Astrocyte (in vitro differentiated cells and primary cell): ENCODE measurements around the gene ANKRD24. TPM values are rescaled to one million over a fixed set of nuclear protein-coding genes. Genes with fewer than 3 reads are reported as not detected.
"Not testable (repeated sequence)": the region's sequence is repeated elsewhere in the genome, so short reads cannot be mapped to it uniquely, and the experiment has no call there.

Source experiments
- DNase-seq: peaks from one replicate; pipeline ENCODE4 v3.0.0-alpha.2; 2010; ENCODE audit warnings: low read depth
- FAIRE-seq: peaks from 2 replicates; lab custom pipeline; 2011; peaks lifted over from hg19 to GRCh38; lab: Jason Lieb, UNC
- H2AFZ ChIP-seq: 2 replicates; pipeline ENCODE4 v1.6.0; 2012; ENCODE audit warnings: low read depth, low read length, inconsistent platforms
- H3K27ac ChIP-seq: 2 replicates; pipeline ENCODE4 v1.5.1; 2011; ENCODE audit warnings: low read depth, low read length, inconsistent platforms
- H3K27me3 ChIP-seq: 2 replicates; pipeline ENCODE4 v1.6.0; 2011; ENCODE audit warnings: low read length, inconsistent platforms; ENCODE audit not compliant: insufficient read depth
- H3K36me3 ChIP-seq: 2 replicates; pipeline ENCODE4 v1.5.1; 2011; ENCODE audit warnings: low read length, inconsistent platforms; ENCODE audit not compliant: insufficient read depth
- H3K4me1 ChIP-seq: 2 replicates; pipeline ENCODE4 v1.5.1; 2011; ENCODE audit warnings: low read length, inconsistent platforms; ENCODE audit not compliant: insufficient read depth
- H3K4me2 ChIP-seq: 2 replicates; pipeline ENCODE4 v1.6.0; 2012; ENCODE audit warnings: low read length, inconsistent platforms
- H3K4me3 ChIP-seq: 2 replicates; pipeline ENCODE4 v1.5.1; 2011; ENCODE audit warnings: low read depth, mild to moderate bottlenecking, low read length, inconsistent platforms; ENCODE audit not compliant: insufficient read depth
- H3K79me2 ChIP-seq: 2 replicates; pipeline ENCODE4 v1.6.0; 2012; ENCODE audit warnings: mild to moderate bottlenecking, low read length, inconsistent platforms; ENCODE audit not compliant: insufficient read depth
- H3K9ac ChIP-seq: 2 replicates; pipeline ENCODE4 v1.6.0; 2012; ENCODE audit warnings: mild to moderate bottlenecking, low read length, inconsistent platforms
- H3K9me3 ChIP-seq: 2 replicates; pipeline ENCODE4 v1.5.1; 2012; ENCODE audit warnings: low read depth, mild to moderate bottlenecking, low read length, inconsistent platforms; ENCODE audit not compliant: insufficient read depth
- H4K20me1 ChIP-seq: 2 replicates; pipeline ENCODE4 v1.6.0; 2012; ENCODE audit warnings: low read length, inconsistent platforms; ENCODE audit not compliant: insufficient read depth
- H3K27ac Mint-ChIP-seq: one replicate; pipeline ENCODE4 v1.8.0; 2021; ENCODE audit warnings: mild to moderate bottlenecking, mixed read lengths; ENCODE audit not compliant: unreplicated experiment
- H3K27me3 Mint-ChIP-seq: one replicate; pipeline ENCODE4 v1.8.0; 2021; ENCODE audit warnings: low read depth, mixed read lengths; ENCODE audit not compliant: unreplicated experiment
- H3K36me3 Mint-ChIP-seq: one replicate; pipeline ENCODE4 v1.8.0; 2021; ENCODE audit warnings: low read depth, mixed read lengths; ENCODE audit not compliant: unreplicated experiment
- H3K4me1 Mint-ChIP-seq: one replicate; pipeline ENCODE4 v1.8.0; 2021; ENCODE audit warnings: low read depth, mixed read lengths; ENCODE audit not compliant: unreplicated experiment
- H3K4me3 Mint-ChIP-seq: one replicate; pipeline ENCODE4 v1.8.0; 2021; ENCODE audit warnings: mild to moderate bottlenecking, moderate library complexity, mixed read lengths; ENCODE audit not compliant: unreplicated experiment
- H3K9me3 Mint-ChIP-seq: one replicate; pipeline ENCODE4 v1.8.0; 2021; ENCODE audit warnings: mild to moderate bottlenecking, mixed read lengths; ENCODE audit not compliant: unreplicated experiment
- CTCF ChIP-seq: IDR thresholded peaks from 2 replicates; pipeline ENCODE4 v1.5.1; 2011; ENCODE audit warnings: low read depth, mild to moderate bottlenecking, inconsistent platforms, low read length, moderate library complexity; ENCODE audit not compliant: insufficient read depth
- EZH2 ChIP-seq: IDR thresholded peaks from 2 replicates; pipeline ENCODE4 v1.6.1; 2012; ENCODE audit warnings: mild to moderate bottlenecking, low read length, inconsistent platforms; ENCODE audit not compliant: insufficient read depth
- total RNA-seq: library from RNA; stranded (reverse); gene quantifications from 2 replicates; pipeline ENCODE4 v1.2.1, GENCODE V29; 2021

ANKRD24 gene
- total RNA-seq, 1 donor from 2014 or later, result 0.73 TPM

- no peak overlapping the region for H3K4me2 ChIP-seq
- no peaks in the 10 kb centered on the region for H3K27me3 ChIP-seq
- H4K20me1 ChIP-seq, result peaks cover 6% of the 10 kb centered on the region
- no peaks in the 10 kb centered on the region for H3K4me1 ChIP-seq
- Mint-ChIP-seq H3K27me3 (no peaks in the 10 kb centered on the region), H3K36me3 (peaks cover 12% of the 10 kb centered on the region), H3K9me3 (peaks cover 2% of the 10 kb centered on the region), H3K27ac (no peak overlapping the region), H3K4me3 (no peak overlapping the region), H3K4me1 (no peaks in the 10 kb centered on the region)
- H3K9me3 ChIP-seq, result no peaks in the 10 kb centered on the region
- FAIRE-seq, result no peak
- DNase-seq, result no peak
- no peak overlapping the region for H3K27ac ChIP-seq
- H3K4me3 ChIP-seq, result no peak overlapping the region
- no peak overlapping the region for H3K9ac ChIP-seq
- no peaks in the 10 kb centered on the region for H3K79me2 ChIP-seq
- TF ChIP-seq CTCF (no peak), EZH2 (no peak)
- no peak overlapping the region for H2AFZ ChIP-seq
- peaks cover 3% of the 10 kb centered on the region for H3K36me3 ChIP-seq
Observed at GRCh38 chr19:4267901-4268815, 85.7 kb downstream of the ANKRD24 start.

GRCh38 chr19:4268816-4269430 is 86.4 kb downstream of the ANKRD24 start:
- no peaks in the 10 kb centered on the region for H3K4me1 ChIP-seq
- H3K79me2 ChIP-seq, result no peaks in the 10 kb centered on the region
- no peak overlapping the region for H3K4me2 ChIP-seq
- no peak overlapping the region for H2AFZ ChIP-seq
- no peak for TF ChIP-seq CTCF
- TF ChIP-seq EZH2, result no peak
- no peak for DNase-seq
- H3K4me3 ChIP-seq, result no peak overlapping the region
- Mint-ChIP-seq H3K9me3 (peaks cover 2% of the 10 kb centered on the region), H3K4me3 (no peak overlapping the region), H3K36me3 (peaks cover 12% of the 10 kb centered on the region), H3K27me3 (no peaks in the 10 kb centered on the region), H3K27ac (no peak overlapping the region), H3K4me1 (no peaks in the 10 kb centered on the region)
- no peak overlapping the region for H3K27ac ChIP-seq
- H4K20me1 ChIP-seq, result peaks cover 6% of the 10 kb centered on the region
- no peaks in the 10 kb centered on the region for H3K27me3 ChIP-seq
- H3K36me3 ChIP-seq, result peaks cover 3% of the 10 kb centered on the region
- H3K9ac ChIP-seq, result no peak overlapping the region
- H3K9me3 ChIP-seq, result no peaks in the 10 kb centered on the region
- no peak for FAIRE-seq

- Histone ChIP-seq H3K4me1 (no peaks in the 10 kb centered on the region), H3K27me3 (peaks cover 2% of the 10 kb centered on the region), H3K4me3 (no peak overlapping the region), H3K9ac (no peak overlapping the region), H3K4me2 (no peak overlapping the region), H3K36me3 (no peaks in the 10 kb centered on the region), H2AFZ (no peak overlapping the region), H4K20me1 (no peaks in the 10 kb centered on the region), H3K9me3 (no peaks in the 10 kb centered on the region), H3K27ac (no peak overlapping the region), H3K79me2 (no peaks in the 10 kb centered on the region)
- H3K27ac Mint-ChIP-seq, result no peak overlapping the region
- no peaks in the 10 kb centered on the region for H3K4me1 Mint-ChIP-seq
- no peak for FAIRE-seq
- peaks cover 5% of the 10 kb centered on the region for H3K36me3 Mint-ChIP-seq
- H3K4me3 Mint-ChIP-seq, result no peak overlapping the region
- DNase-seq, result no peak
- H3K9me3 Mint-ChIP-seq, result peaks cover 3% of the 10 kb centered on the region
- TF ChIP-seq CTCF (no peak), EZH2 (no peak)
- H3K27me3 Mint-ChIP-seq, result peaks cover 2% of the 10 kb centered on the region
Observed at GRCh38 chr19:4272894-4273293, 90.4 kb downstream of the ANKRD24 start.

GRCh38 chr19:4274321-4274686 is 91.8 kb downstream of the ANKRD24 start:
- H3K4me3 Mint-ChIP-seq, H3K4me1 ChIP-seq, H3K4me1 Mint-ChIP-seq, H3K36me3 ChIP-seq, H3K27me3 Mint-ChIP-seq, H3K79me2 ChIP-seq, H3K36me3 Mint-ChIP-seq, H3K27ac ChIP-seq, H3K27ac Mint-ChIP-seq, H3K4me2 ChIP-seq, H4K20me1 ChIP-seq, FAIRE-seq, DNase-seq, H3K27me3 ChIP-seq, H2AFZ ChIP-seq, H3K9me3 ChIP-seq, H3K9ac ChIP-seq, H3K4me3 ChIP-seq, H3K9me3 Mint-ChIP-seq: not testable (repeated sequence)
